Measurements from ENCODE around the gene DEPP1.

The DEPP1 gene

DNA sequence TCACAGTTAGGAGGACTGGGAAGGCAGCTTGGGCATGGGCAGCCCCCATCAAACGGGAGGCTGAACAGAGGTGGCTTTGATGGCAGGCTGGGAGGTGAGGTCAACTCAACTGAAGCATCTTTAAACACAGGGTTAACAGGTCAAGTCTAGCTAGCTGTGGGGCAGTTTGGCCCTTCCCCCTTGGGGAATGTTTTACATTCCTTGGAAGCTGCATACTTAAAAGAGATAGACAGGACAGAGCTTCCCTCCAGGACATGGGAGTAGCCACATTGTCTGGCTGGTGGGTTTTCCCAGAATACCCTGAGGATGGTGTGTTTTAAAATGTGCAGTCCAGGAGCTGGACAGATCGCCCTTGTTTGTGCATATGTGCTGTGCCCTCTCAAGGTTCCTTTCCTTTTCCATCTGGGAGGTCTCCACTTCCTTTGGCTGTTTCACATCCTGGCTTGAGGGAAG is 25.8 kb downstream of the DEPP1 start:
- Histone ChIP-seq H3K9me3 (ENCODE audit: insufficient read depth, low read length) (no peaks in the 10 kb centered on the region), H3K9me2 (replicated peaks; ENCODE audit: insufficient read depth, low read length) (no peaks in the 10 kb centered on the region), H3K27ac (ENCODE audit: low read depth, low read length) (no peak overlapping the region), H3K4me2 (ENCODE audit: low read depth, low read length, poor library complexity, severe bottlenecking) (no peak overlapping the region), H3F3A (ENCODE audit: insufficient read depth) (no peaks in the 10 kb centered on the region), H3K79me2 (ENCODE audit: insufficient read depth, low read length) (no peaks in the 10 kb centered on the region), H3K4me3 (ENCODE audit: insufficient read depth, low read length, poor library complexity, severe bottlenecking) (no peak overlapping the region), H2AFZ (ENCODE audit: low read depth, low read length, severe bottlenecking) (no peak overlapping the region), H3K27me3 (ENCODE audit: low read length) (no peaks in the 10 kb centered on the region), H4K20me1 (ENCODE audit: low read depth, low read length) (no peaks in the 10 kb centered on the region), H3K9ac (ENCODE audit: low read length) (no peak overlapping the region), H3K36me3 (ENCODE audit: low read length) (no peaks in the 10 kb centered on the region)
- TF ChIP-seq, protein P1, sequence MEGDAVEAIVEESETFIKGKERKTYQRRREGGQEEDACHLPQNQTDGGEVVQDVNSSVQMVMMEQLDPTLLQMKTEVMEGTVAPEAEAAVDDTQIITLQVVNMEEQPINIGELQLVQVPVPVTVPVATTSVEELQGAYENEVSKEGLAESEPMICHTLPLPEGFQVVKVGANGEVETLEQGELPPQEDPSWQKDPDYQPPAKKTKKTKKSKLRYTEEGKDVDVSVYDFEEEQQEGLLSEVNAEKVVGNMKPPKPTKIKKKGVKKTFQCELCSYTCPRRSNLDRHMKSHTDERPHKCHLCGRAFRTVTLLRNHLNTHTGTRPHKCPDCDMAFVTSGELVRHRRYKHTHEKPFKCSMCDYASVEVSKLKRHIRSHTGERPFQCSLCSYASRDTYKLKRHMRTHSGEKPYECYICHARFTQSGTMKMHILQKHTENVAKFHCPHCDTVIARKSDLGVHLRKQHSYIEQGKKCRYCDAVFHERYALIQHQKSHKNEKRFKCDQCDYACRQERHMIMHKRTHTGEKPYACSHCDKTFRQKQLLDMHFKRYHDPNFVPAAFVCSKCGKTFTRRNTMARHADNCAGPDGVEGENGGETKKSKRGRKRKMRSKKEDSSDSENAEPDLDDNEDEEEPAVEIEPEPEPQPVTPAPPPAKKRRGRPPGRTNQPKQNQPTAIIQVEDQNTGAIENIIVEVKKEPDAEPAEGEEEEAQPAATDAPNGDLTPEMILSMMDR (IDR thresholded peaks at IDR 0.05; ENCODE audit: insufficient read depth, low read length, poor library complexity, severe bottlenecking) = no peak
- no peak for TF ChIP-seq EZH2phosphoT487 (conservative IDR thresholded peaks at IDR 0.05; ENCODE audit: low read length)

DNA sequence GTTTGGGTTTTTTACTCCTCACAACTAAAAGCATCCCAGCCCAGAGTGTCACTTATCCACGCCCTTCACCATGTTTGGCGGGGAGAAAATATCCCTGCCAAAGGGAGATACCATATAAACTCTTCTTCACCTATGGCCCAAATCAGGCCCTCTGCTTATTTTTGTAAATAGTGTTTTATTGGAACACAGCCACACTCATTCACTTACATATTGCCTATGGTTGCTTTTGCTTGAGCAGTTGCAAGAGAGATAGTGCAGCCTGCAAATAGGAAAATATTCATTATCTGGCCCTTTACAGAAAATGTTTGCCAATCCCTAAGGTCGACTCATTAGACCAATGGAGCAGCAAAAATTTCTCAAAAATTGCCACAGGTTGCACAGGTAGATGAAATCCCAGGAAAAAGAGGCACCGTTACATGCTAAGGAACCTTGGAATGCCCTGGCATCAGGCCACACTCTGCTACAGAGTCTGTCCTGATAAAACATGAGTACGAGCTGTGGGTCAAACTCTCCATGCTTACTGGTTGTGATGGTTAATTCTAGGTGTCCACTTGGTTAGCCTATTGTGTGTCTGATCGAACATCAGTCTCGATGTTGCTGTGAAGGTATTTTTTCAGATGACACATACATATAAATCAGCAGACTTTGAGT is 26.9 kb downstream of the DEPP1 start:
- Histone ChIP-seq H3K4me3 (ENCODE audit: insufficient read depth, low read length, poor library complexity, severe bottlenecking) (no peak overlapping the region), H3F3A (ENCODE audit: insufficient read depth) (no peaks in the 10 kb centered on the region), H3K27ac (ENCODE audit: low read depth, low read length) (no peak overlapping the region), H3K79me2 (ENCODE audit: insufficient read depth, low read length) (no peaks in the 10 kb centered on the region), H3K9me3 (ENCODE audit: insufficient read depth, low read length) (no peaks in the 10 kb centered on the region), H3K36me3 (ENCODE audit: low read length) (no peaks in the 10 kb centered on the region), H3K9me2 (replicated peaks; ENCODE audit: insufficient read depth, low read length) (no peaks in the 10 kb centered on the region), H2AFZ (ENCODE audit: low read depth, low read length, severe bottlenecking) (no peak overlapping the region), H3K27me3 (ENCODE audit: low read length) (no peaks in the 10 kb centered on the region), H3K9ac (ENCODE audit: low read length) (no peak overlapping the region), H4K20me1 (ENCODE audit: low read depth, low read length) (no peaks in the 10 kb centered on the region), H3K4me2 (ENCODE audit: low read depth, low read length, poor library complexity, severe bottlenecking) (no peak overlapping the region)
- TF ChIP-seq EZH2phosphoT487 (conservative IDR thresholded peaks at IDR 0.05; ENCODE audit: low read length) = no peak
- TF ChIP-seq, protein P1 (IDR thresholded peaks at IDR 0.05; ENCODE audit: insufficient read depth, low read length, poor library complexity, severe bottlenecking) = no peak

DNA sequence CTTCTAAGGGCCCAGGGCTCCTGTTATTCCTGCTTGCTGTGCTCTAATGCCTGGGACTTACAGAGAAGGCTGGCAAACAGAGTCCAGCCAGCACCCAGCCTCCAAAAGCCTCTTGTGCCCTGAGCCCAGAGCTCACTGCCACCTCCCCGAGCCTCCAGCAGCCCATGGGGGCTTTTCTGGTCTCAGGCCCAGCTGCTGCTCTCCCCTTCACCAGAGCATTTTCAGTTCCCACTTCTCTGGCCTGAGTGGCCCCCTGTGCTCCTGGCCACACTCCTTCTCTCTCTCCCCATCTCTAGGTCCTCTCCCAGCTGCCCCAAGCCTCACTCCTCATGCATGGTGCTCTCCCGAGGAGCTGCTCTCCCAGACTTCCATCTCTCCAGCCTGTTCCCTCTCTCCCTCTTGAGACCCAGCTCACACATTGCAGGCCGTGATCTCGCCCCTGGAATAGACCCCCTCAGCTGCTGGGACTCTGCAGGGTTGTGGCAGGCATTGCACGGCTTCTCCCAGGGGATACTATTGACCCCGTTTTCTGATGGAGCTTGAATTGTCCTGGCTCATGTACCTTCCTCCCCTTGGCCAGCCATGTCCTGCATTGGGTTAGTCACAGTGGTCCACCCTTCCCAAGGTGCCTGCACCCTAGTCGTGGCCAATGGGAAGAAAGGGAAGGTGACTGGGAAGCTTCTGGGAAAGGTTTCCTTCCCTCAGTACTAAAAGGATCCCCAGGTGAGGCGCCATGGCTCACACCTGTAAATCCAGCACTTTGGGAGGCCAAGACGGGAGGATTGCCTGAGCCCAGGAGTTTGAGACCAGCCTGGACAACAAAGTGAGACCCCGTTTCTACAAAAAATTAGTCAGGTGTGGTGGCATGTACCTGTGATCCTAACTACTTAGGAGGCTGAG is 28.0 kb downstream of the DEPP1 start:
- Histone ChIP-seq H3K9ac (ENCODE audit: low read length) (no peak overlapping the region), H3K9me2 (replicated peaks; ENCODE audit: insufficient read depth, low read length) (no peaks in the 10 kb centered on the region), H4K20me1 (ENCODE audit: low read depth, low read length) (no peaks in the 10 kb centered on the region), H3K36me3 (ENCODE audit: low read length) (no peaks in the 10 kb centered on the region), H3F3A (ENCODE audit: insufficient read depth) (no peaks in the 10 kb centered on the region), H3K4me2 (ENCODE audit: low read depth, low read length, poor library complexity, severe bottlenecking) (no peak overlapping the region), H3K4me3 (ENCODE audit: insufficient read depth, low read length, poor library complexity, severe bottlenecking) (no peak overlapping the region), H3K9me3 (ENCODE audit: insufficient read depth, low read length) (no peaks in the 10 kb centered on the region), H3K79me2 (ENCODE audit: insufficient read depth, low read length) (no peaks in the 10 kb centered on the region), H3K27me3 (ENCODE audit: low read length) (no peaks in the 10 kb centered on the region), H2AFZ (ENCODE audit: low read depth, low read length, severe bottlenecking) (no peak overlapping the region), H3K27ac (ENCODE audit: low read depth, low read length) (no peak overlapping the region)
- TF ChIP-seq, protein P1 (IDR thresholded peaks at IDR 0.05; ENCODE audit: insufficient read depth, low read length, poor library complexity, severe bottlenecking) = no peak
- TF ChIP-seq EZH2phosphoT487 (conservative IDR thresholded peaks at IDR 0.05; ENCODE audit: low read length) = no peak

Measured in SU-DHL-6 (cell line).